SK-N-MC (cell line): Measurements from ENCODE around the gene MUSK.

Experiments used
- EZH2 ChIP-seq: fragments of 200-600 bp; sonication (generic); IDR thresholded peaks from one replicate; pipeline ENCODE4 v1.6.1; 2017; ENCODE audit warnings: antibody characterized with exemption
- POLR2AphosphoS5 ChIP-seq: IDR thresholded peaks from 2 replicates; pipeline ENCODE4 v1.6.1; 2012; ENCODE audit warnings: mild to moderate bottlenecking, low read depth, low read length, borderline replicate concordance

GRCh38 chr9:110777876-110778215, 109.3 kb downstream of the MUSK start:
- no peak for TF ChIP-seq EZH2
- no peak for TF ChIP-seq POLR2AphosphoS5
